Tibial nerve (tissue), 3 donors: Measurements from ENCODE around the gene HSPA4L.
A peak's percentile ranks its signal among the peaks of the same experiment; 100 is the strongest.

Experiments
- POLR2A ChIP-seq, 2 donors: fragments of 450-650 bp; IDR thresholded peaks; one replicate each; pipeline ENCODE4 v1.6.1; 2017; ENCODE audit warnings: antibody characterized with exemption in 2 of 2, mild to moderate bottlenecking in 2 of 2, moderate library complexity in 2 of 2
- TF ChIP-seq, protein P1 (sequence below), 5 experiments: fragments of 200-600 bp in 3 of 5; fragments of 450-650 bp in 2 of 5; sonication (generic) in 3 of 5; IDR thresholded peaks; one replicate each; pipeline ENCODE4 v1.5.1; 2016 to 2019; ENCODE audit warnings: antibody characterized with exemption in 5 of 5, mild to moderate bottlenecking in 3 of 5, moderate library complexity in 2 of 5

- TF ChIP-seq, protein P1, sequence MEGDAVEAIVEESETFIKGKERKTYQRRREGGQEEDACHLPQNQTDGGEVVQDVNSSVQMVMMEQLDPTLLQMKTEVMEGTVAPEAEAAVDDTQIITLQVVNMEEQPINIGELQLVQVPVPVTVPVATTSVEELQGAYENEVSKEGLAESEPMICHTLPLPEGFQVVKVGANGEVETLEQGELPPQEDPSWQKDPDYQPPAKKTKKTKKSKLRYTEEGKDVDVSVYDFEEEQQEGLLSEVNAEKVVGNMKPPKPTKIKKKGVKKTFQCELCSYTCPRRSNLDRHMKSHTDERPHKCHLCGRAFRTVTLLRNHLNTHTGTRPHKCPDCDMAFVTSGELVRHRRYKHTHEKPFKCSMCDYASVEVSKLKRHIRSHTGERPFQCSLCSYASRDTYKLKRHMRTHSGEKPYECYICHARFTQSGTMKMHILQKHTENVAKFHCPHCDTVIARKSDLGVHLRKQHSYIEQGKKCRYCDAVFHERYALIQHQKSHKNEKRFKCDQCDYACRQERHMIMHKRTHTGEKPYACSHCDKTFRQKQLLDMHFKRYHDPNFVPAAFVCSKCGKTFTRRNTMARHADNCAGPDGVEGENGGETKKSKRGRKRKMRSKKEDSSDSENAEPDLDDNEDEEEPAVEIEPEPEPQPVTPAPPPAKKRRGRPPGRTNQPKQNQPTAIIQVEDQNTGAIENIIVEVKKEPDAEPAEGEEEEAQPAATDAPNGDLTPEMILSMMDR (IDR thresholded peaks at IDR 0.05) = peak in 4 of 5 experiments; percentile 14 to 78 (median 50)
- peak; percentile 87 to 91 for TF ChIP-seq POLR2A (IDR thresholded peaks at IDR 0.05)
Measured at GRCh38 chr4:127782275-127783025, at the start of gene HSPA4L.
